GM19099 (cell line): ENCODE data around the gene SPAAR.

Experiments
- POLR2A ChIP-seq: IDR thresholded peaks from 3 replicates; pipeline ENCODE4 v1.6.1; 2011; ENCODE audit warnings: low read depth; ENCODE audit not compliant: insufficient read length; ENCODE audit errors: extremely low read depth

SPAAR gene

DNA sequence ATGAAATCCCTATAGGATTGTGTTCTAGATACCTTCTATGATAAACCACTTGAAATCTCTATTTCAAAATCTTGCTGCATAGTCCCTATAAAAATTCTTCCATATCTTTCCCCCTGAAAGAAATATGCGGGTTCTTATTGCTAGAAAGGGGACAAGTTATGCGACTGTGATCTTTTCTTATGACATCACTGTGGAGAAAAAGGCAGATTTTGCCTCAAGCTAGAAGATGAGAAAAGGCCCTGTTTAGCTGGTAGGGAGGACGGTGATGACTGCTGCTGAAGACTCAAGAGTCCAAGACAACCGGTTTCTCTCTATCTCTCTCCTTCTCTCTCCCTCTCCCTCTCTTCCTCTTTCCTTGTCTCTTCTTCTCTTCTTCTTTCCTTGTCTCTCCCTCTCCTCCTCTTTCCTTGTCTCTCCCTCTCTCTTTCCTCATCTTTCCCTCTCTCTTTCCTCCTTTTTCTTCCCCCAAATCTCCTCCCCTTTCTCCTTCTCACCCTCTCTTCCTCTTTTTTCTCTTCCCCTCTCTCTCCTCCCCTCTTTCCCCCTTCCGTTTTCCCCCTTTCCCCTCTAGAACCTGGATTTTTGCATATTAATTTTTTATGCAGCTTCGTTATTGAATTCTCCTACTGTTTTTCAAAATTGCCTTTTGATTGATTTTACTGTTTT lies 43.4 kb downstream of the SPAAR start:
- TF ChIP-seq POLR2A = no peak

DNA sequence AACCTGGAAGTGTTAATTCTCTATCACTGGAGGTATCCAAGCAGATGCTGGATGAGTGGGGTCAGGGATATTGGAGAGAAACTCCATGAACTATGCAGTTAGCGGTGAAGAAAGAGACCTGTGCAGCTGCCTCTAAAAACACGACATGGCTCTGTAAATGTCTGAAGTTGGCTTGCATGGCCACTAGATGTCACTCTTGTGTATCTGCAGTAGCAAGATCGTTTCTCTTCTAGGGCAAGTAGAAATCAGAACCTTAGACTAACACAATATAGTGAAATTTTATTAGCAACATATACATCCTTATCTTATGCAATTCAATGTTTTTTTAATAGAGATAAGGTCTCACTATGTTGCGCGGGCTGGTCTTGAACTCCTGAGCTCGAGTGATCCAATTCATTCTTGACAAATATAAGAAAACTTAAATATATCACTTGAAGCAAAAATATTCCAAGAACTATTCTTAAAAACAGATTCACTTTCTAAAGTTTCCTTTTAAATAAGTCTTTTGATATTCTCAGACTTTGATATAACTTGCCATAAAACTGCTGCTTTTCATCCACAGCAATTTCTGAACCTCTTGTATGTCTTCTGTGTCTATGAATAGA lies 45.8 kb downstream of the SPAAR start:
- TF ChIP-seq POLR2A = no peak

DNA sequence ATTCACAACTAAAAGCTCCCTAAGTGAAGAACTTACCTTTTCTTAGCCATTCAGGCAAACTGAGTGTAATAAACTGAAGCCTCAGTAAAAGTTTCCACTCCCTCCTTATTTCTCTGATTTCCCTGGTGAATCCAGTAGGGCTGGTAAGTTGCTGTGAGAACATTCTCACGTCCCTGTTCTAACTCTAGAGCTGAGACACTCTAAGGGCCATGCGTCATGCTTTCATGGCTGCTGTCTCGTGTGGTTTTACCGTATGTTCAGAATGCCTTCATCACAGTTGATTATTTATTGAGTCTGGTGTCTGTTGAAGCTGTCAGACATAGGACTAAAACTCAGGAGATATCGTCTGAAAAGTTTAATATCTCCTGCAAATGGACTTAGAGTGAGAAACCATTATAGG lies 47.4 kb downstream of the SPAAR start:
- TF ChIP-seq POLR2A = no peak

DNA sequence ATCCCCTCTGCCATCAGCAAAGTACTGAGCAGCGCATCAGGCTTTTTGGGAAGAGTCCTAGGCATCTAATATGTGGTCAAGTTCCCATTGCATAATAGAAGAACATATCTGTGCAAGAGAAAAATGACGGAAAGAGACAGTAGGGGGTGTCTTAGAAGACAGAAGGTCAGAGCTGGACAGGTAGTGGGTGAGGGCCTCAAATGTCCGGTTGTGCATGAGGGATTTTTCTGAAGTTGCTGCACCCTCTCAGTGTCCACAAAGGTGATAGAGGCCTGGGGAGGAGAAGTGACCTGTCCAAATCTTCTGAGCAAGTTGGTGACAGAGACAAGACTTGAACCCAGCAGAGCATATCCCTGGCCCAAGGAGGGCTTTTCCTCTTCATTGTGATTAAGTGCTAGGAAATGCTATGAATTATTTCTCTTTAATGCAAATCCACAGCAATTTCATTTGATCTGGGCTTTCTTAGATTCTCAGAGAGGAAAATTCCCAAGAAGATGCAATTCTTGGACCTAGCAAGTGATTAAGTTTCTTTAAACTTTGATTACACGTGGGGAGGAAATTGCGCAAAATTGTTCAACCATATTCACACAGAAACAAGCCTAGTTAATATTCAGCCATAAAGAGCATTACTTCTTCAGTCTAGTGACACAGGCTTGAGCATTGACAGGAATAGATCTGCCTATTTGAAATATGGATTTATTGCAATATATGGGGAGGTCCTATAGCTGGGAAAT lies 49.0 kb downstream of the SPAAR start, which contains the start of gene OR2S2:
OR2S2 (minus strand) TSS at position 51 of the 734 bp plus-strand sequence. CDS start 56 bp downstream, outside the sequence.
- TF ChIP-seq POLR2A = no peak

DNA sequence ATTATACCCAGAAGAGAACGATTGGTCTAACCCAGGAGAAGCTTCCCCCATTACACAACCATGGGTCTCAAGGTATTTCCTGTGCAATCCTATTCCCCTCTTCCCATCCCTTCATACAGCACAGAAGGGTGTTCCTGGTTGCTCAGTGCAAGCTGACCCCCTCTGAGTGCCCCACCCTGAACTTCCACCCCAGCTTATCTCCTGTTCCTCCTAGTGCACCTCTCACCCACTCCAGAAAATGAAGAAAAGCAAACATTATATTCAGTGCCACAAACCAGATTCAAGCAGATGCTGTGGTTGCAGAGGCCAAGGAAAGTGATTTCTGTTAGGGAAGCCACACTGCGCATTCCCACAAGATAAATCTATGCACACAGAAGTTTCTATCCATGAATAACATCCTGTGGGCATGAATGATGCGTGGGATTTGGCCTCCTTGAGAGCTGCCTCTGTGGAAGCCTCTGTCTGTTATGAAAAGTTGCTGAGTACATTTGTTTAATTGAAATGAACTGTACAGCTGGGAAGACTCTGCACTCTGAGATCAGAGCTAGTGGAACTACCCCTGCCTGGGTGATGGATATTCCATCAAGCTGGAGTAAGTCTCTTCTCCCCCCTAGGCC lies 50.9 kb downstream of the SPAAR start:
- TF ChIP-seq POLR2A = no peak
